Activated T-cell treated with anti-CD3 and anti-CD28 coated beads, Interleukin-2, amount 50 U/mL, for 1 hour (primary cell): ENCODE data around the gene AGBL1.
"Not testable (repeated sequence)": the region's sequence is repeated elsewhere in the genome, so short reads cannot be mapped to it uniquely, and the experiment has no call there.

ENCODE experiments used
- DNase-seq: peaks from one replicate; pipeline ENCODE4 v3.0.0-alpha.2; 2020

The AGBL1 gene

GRCh38 chr15:86087808-86088207, 8.1 kb downstream of the AGBL1 start:
- DNase-seq, result no peak

- no peak for DNase-seq
Measured at GRCh38 chr15:86089422-86089821, 9.8 kb downstream of the AGBL1 start.

- DNase-seq, result no peak
Measured at GRCh38 chr15:86101818-86102217, 22.1 kb downstream of the AGBL1 start.

GRCh38 chr15:86103825-86104224, 24.2 kb downstream of the AGBL1 start:
- DNase-seq, result no peak

GRCh38 chr15:86106306-86106705, 26.6 kb downstream of the AGBL1 start:
- DNase-seq, result no peak

- no peak for DNase-seq
Measured at GRCh38 chr15:86115145-86115801, 35.6 kb downstream of the AGBL1 start.

- DNase-seq, result no peak
Measured at GRCh38 chr15:86121568-86122225, 42.0 kb downstream of the AGBL1 start.

- DNase-seq, result not testable (repeated sequence)
Measured at GRCh38 chr15:86122691-86123391, 43.2 kb downstream of the AGBL1 start.

- no peak for DNase-seq
Measured at GRCh38 chr15:86125775-86126174, 46.1 kb downstream of the AGBL1 start.

GRCh38 chr15:86127547-86127946, 47.9 kb downstream of the AGBL1 start:
- DNase-seq, result no peak

- DNase-seq, result no peak
Measured at GRCh38 chr15:86135041-86135440, 55.4 kb downstream of the AGBL1 start.

- DNase-seq, result no peak
Measured at GRCh38 chr15:86136861-86137260, 57.2 kb downstream of the AGBL1 start.

- no peak for DNase-seq
Measured at GRCh38 chr15:86138798-86139197, 59.1 kb downstream of the AGBL1 start.

- no peak for DNase-seq
Measured at GRCh38 chr15:86139828-86140227, 60.2 kb downstream of the AGBL1 start.

GRCh38 chr15:86154705-86155104, 75.0 kb downstream of the AGBL1 start:
- DNase-seq, result no peak

- no peak for DNase-seq
Measured at GRCh38 chr15:86155551-86155950, 75.9 kb downstream of the AGBL1 start.

GRCh38 chr15:86157606-86158293, 78.1 kb downstream of the AGBL1 start:
- no peak for DNase-seq

- no peak for DNase-seq
Measured at GRCh38 chr15:86159468-86159867, 79.8 kb downstream of the AGBL1 start.

- no peak for DNase-seq
Measured at GRCh38 chr15:86161250-86161649, 81.6 kb downstream of the AGBL1 start.

GRCh38 chr15:86162172-86162591, 82.5 kb downstream of the AGBL1 start:
- DNase-seq, result no peak

GRCh38 chr15:86162641-86163040, 83.0 kb downstream of the AGBL1 start:
- no peak for DNase-seq

- DNase-seq, result no peak
Measured at GRCh38 chr15:86163816-86164215, 84.1 kb downstream of the AGBL1 start.

GRCh38 chr15:86164232-86164898, 84.7 kb downstream of the AGBL1 start:
- no peak for DNase-seq
